Pancreas (tissue), 10 donors: ENCODE results near the gene MRPS35. TPM values are rescaled to one million over a fixed set of nuclear protein-coding genes. Genes with fewer than 3 reads are reported as not detected.

Experiments used
- ATAC-seq, 4 donors: fragments of 200-7000 bp; cut with Tn5 transposase; one replicate each; pipeline versions ENCODE4 v1.8.0 to v1.9.1; 2020; ENCODE audit warnings: mild to moderate bottlenecking in 4 of 4, moderate library complexity in 4 of 4
- DNase-seq, 6 donors: peaks; one replicate each; pipeline ENCODE4 v3.0.0-alpha.2; 2020
- FAIRE-seq: peaks from 2 replicates; lab custom pipeline; 2012; peaks lifted over from hg19 to GRCh38; lab: Jason Lieb, UNC
- H3K27ac ChIP-seq, 4 donors: fragments of 200-600 bp; sonication (generic); 1 replicate in 3 of 4; 2 replicates in 1 of 4; pipeline versions ENCODE4 v1.5.0 to v1.8.0; 2020
- H3K27me3 ChIP-seq, 4 donors: fragments of 200-600 bp; one replicate each; pipeline ENCODE4 v1.8.0; 2021
- H3K36me3 ChIP-seq, 3 donors: fragments of 200-600 bp; sonication (generic) in 1 of 3; one replicate each; pipeline versions ENCODE4 v1.5.0 to v1.8.0; 2020 to 2021
- H3K4me1 ChIP-seq, 3 donors: fragments of 200-600 bp; one replicate each; pipeline ENCODE4 v1.8.0; 2021
- H3K4me3 ChIP-seq, 4 donors: fragments of 200-600 bp; sonication (generic) in 2 of 4; one replicate each; pipeline versions ENCODE4 v1.5.0 to v1.8.0; 2020 to 2021
- H3K9me3 ChIP-seq, 4 donors: fragments of 200-600 bp; one replicate each; pipeline ENCODE4 v1.8.0; 2021
- WGBS, 2 donors: extraction: QIAGEN DNeasy Blood & Tissue Kit; methylation state at CpG; one replicate each; pipeline ENCODE4 v1.1.7; 2013; 5-methylcytosine and 5-hydroxymethylcytosine counted together
- intact Hi-C, 3 donors: fragments of 100-400 bp; cut with DNase I; formaldehyde crosslinking; loops; one replicate each; pipeline versions ENCODE4 v1.11.1 to v1.14.2; 2022
- polyA plus RNA-seq, 2 donors: library from polyadenylated mRNA; stranded (reverse); fragments of 200-250 nt; gene quantifications; one replicate each; pipeline ENCODE4 v1.2.3, GENCODE V29; 2013
- total RNA-seq, 6 donors: library from RNA; stranded (reverse); fragmentation: NEBNext Ultra II Directional in 4 of 6; extraction: Animal tissue kit (Norgen Biotek cat#: 25700) in 4 of 6; gene quantifications; one replicate each; pipeline versions ENCODE4 v1.2.1 to v1.2.4, GENCODE V29; 2021 to 2023
- TF ChIP-seq, protein P1 (sequence below), 4 donors: fragments of 200-600 bp; sonication (generic) in 3 of 4; IDR thresholded peaks; one replicate each; pipeline versions ENCODE4 v1.5.0 to v1.8.0; 2021; ENCODE audit warnings: antibody characterized with exemption in 4 of 4
- donor health status: healthy with polysubstance abuse.
- donor health status: DM: no; HTN: no; CAD: no; lungs with moderate emphysema.
- donor health status: DM: no; HTN: no; CAD: no.
- donor health status: control.
- donor health status: control.
- donor health status: Bipolar disorder and iron deficiency.
- donor health status: DM: yes; HTN: yes; CAD: no.
- donor health status: DM: no; HTN: no; CAD: no.
- donor health status: DM: no; HTN: no; CAD: no.
- donor health status: DM: yes; HTN: yes; CAD: no.

MRPS35 gene
- total and polyA plus RNA-seq, 8 donors: 8.2 to 21.4 (median 14.9) TPM

DNA sequence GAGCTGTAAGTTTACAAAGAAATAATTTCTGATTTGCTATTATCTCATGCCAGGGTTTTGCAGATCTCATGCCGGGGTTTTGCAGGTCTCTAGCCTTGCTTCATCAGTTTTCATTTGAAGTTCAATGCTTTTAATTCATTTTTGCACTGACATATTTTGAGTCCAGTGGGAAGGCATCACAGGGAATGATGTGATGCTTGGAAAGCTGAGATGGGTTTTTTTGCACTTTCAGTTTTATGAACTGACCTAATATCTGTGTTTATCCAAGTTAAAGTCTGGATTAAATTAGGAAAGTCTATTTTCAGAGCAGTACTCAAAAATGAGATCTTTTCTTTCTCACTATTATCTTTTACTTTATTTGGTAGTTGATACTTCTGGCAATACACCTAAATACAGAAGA lies 38.0 kb upstream of the MRPS35 start:
- intact Hi-C loops: no loop called here
- Histone ChIP-seq H3K36me3 (peaks cover 0 to 28% (median 14%) of the 10 kb centered on the region in 3 donors), H3K4me1 (no peaks in the 10 kb centered on the region), H3K9me3 (no peaks in the 10 kb centered on the region), H3K27me3 (no peaks in the 10 kb centered on the region), H3K27ac (no peak overlapping the region), H3K4me3 (no peak overlapping the region)
- FAIRE-seq (no peak), ATAC-seq (no peak), DNase-seq (no peak)
- TF ChIP-seq, protein P1, sequence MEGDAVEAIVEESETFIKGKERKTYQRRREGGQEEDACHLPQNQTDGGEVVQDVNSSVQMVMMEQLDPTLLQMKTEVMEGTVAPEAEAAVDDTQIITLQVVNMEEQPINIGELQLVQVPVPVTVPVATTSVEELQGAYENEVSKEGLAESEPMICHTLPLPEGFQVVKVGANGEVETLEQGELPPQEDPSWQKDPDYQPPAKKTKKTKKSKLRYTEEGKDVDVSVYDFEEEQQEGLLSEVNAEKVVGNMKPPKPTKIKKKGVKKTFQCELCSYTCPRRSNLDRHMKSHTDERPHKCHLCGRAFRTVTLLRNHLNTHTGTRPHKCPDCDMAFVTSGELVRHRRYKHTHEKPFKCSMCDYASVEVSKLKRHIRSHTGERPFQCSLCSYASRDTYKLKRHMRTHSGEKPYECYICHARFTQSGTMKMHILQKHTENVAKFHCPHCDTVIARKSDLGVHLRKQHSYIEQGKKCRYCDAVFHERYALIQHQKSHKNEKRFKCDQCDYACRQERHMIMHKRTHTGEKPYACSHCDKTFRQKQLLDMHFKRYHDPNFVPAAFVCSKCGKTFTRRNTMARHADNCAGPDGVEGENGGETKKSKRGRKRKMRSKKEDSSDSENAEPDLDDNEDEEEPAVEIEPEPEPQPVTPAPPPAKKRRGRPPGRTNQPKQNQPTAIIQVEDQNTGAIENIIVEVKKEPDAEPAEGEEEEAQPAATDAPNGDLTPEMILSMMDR (IDR thresholded peaks at IDR 0.05): no peak
- 90 to 97% methylated on average over 1 of the region's 1 CpG for WGBS, 2 donors

DNA sequence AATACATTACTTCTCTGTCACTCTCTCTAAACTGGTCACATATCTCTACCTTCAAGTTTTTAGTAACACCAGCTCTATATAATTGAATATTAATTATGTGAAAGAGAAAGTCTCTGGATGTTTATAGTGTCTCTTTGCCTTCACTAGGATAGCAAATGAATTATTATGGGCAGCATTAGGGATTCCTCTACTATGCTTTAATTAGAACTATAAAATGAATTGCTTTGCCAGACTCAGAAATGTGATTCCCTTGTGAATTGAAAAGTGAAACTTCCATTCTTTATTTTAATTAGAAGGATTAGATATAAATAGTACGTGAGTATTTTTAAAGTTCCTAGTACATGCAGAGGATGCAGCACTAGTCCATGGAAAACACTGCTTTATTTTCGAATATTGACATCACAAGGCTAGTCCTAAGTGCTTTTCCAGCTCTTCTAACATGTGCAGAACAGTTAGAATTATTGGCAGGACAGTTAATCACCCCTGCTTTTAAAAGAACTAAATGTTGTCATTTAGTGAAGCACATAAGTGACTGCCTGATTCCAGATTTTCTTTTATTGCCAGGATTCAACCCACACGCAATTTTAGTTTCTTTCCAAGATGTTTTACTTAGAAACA lies 37.4 kb upstream of the MRPS35 start:
- no peak for ATAC-seq

DNA sequence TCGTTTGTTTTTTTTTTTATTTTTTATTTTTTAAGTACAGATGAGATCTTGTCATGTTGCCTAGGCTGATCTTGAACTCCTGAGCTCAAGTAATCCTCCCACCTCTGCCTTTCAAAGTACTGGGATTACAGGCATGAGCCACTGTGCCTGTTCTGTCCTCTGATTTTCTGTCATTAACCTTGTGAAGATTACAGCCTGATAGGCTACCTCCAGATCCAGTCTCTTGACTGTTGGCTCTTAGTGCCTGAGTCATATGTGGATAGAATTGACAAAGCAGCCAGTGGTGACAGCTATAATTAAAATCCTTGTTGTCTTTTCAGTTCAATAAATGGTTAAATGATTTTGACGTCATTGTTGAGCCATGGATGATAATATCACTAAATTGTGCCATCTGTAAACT lies 35.6 kb upstream of the MRPS35 start:
- DNase-seq (no peak), FAIRE-seq (no peak), ATAC-seq (no peak)
- Histone ChIP-seq H3K9me3 (no peaks in the 10 kb centered on the region), H3K4me3 (no peak overlapping the region), H3K27ac (no peak overlapping the region), H3K36me3 (peaks cover 0 to 28% (median 7%) of the 10 kb centered on the region in 3 donors), H3K4me1 (no peaks in the 10 kb centered on the region), H3K27me3 (no peaks in the 10 kb centered on the region)
- intact Hi-C loops: no loop called here
- TF ChIP-seq, protein P1 (IDR thresholded peaks at IDR 0.05): no peak
- WGBS, 2 donors: 53 to 61% methylated on average over 2 of the region's 2 CpGs

More for the DNA sequence above, 37.4 kb upstream of the MRPS35 start:
- Histone ChIP-seq H3K27me3 (no peaks in the 10 kb centered on the region), H3K9me3 (no peaks in the 10 kb centered on the region), H3K36me3 (peaks cover 0 to 25% (median 9%) of the 10 kb centered on the region in 3 donors), H3K27ac (no peak overlapping the region), H3K4me3 (no peak overlapping the region), H3K4me1 (no peaks in the 10 kb centered on the region)
- no peak for FAIRE-seq
- DNase-seq: no peak
- TF ChIP-seq, protein P1 (IDR thresholded peaks at IDR 0.05): no peak
- WGBS, 2 donors: 71 to 76% methylated on average over 3 of the region's 3 CpGs
- intact Hi-C loops: no loop called here

DNA sequence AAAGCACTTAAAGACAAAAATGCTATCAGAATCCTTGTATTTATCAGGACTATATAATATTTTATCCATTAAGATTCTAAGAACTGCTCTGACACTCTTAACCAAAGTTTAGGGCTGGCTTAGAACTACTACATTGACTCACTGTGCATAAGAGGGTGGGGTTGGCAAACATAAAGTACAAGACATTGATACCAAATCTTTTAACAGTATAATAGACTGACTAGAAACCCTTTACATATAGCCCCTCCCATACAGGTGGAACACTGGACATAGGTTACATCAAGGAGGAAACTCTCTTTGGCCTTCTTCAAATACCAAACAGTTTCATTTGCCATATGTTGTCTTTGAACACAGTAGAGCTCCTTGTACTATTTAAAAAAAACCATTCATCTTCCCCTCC lies 30.0 kb upstream of the MRPS35 start:
- no peak for FAIRE-seq
- peak in 1 of 4 donors; percentile 51 for ATAC-seq

DNA sequence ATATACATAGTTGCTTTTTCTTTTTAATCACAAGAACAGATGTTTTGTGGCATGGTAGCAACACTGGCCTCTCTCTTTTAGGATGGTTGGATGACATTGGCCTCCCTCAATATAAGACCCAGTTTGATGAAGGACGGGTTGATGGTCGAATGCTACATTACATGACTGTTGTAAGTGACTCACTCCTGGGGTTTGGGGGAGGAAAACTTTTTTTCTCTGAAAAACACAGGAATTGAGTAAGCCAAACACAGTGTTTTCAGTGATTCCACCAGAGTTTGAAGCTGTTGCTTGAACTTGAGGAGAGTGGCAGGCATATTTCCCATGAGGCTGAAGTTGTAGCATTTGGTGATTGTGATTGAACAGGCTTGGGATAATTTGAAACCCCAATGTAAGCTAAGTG lies 28.1 kb upstream of the MRPS35 start:
- 93 to 95% methylated on average over 2 of the region's 2 CpGs for WGBS, 2 donors
- no peak for FAIRE-seq
- no peak overlapping the region for H3K27ac ChIP-seq
- no peak for DNase-seq
- H3K9me3 ChIP-seq: no peaks in the 10 kb centered on the region
- intact Hi-C loops: no loop called here
- H3K27me3 ChIP-seq: no peaks in the 10 kb centered on the region
- no peak for ATAC-seq
- H3K4me3 ChIP-seq: no peak overlapping the region
- H3K4me1 ChIP-seq: no peaks in the 10 kb centered on the region
- TF ChIP-seq, protein P1 (IDR thresholded peaks at IDR 0.05): no peak
- peaks cover 0 to 28% (median 0%) of the 10 kb centered on the region in 3 donors for H3K36me3 ChIP-seq

More for the DNA sequence above, 30.0 kb upstream of the MRPS35 start:
- TF ChIP-seq, protein P1 (IDR thresholded peaks at IDR 0.05): no peak
- Histone ChIP-seq H3K9me3 (no peaks in the 10 kb centered on the region), H3K4me1 (no peaks in the 10 kb centered on the region), H3K36me3 (peaks cover 0 to 42% (median 7%) of the 10 kb centered on the region in 3 donors), H3K27me3 (no peaks in the 10 kb centered on the region), H3K4me3 (no peak overlapping the region), H3K27ac (no peak overlapping the region)
- intact Hi-C loops: no loop called here
- DNase-seq: no peak
